ENCODE data around the gene RBM23. TPM values are rescaled to one million over a fixed set of nuclear protein-coding genes. Genes with fewer than 3 reads are reported as not detected.
"Not testable (repeated sequence)": the region's sequence is repeated elsewhere in the genome, so short reads cannot be mapped to it uniquely, and the experiment has no call there.

The RBM23 gene
- total RNA-seq, 1 donor from 2014 or later = 110 TPM

- Mint-ChIP-seq H3K4me1 (peaks cover 14% of the 10 kb centered on the region), H3K27me3 (ENCODE audit: low read depth) (peaks cover 3% of the 10 kb centered on the region), H3K27ac (ENCODE audit: unreplicated experiment) (no peak overlapping the region), H3K9me3 (no peaks in the 10 kb centered on the region), H3K36me3 (ENCODE audit: low read depth) (peaks cover 18% of the 10 kb centered on the region), H3K4me3 (no peak overlapping the region)
- TF ChIP-seq, protein P1, sequence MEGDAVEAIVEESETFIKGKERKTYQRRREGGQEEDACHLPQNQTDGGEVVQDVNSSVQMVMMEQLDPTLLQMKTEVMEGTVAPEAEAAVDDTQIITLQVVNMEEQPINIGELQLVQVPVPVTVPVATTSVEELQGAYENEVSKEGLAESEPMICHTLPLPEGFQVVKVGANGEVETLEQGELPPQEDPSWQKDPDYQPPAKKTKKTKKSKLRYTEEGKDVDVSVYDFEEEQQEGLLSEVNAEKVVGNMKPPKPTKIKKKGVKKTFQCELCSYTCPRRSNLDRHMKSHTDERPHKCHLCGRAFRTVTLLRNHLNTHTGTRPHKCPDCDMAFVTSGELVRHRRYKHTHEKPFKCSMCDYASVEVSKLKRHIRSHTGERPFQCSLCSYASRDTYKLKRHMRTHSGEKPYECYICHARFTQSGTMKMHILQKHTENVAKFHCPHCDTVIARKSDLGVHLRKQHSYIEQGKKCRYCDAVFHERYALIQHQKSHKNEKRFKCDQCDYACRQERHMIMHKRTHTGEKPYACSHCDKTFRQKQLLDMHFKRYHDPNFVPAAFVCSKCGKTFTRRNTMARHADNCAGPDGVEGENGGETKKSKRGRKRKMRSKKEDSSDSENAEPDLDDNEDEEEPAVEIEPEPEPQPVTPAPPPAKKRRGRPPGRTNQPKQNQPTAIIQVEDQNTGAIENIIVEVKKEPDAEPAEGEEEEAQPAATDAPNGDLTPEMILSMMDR (conservative IDR thresholded peaks at IDR 0.05) = no peak
- no peak for DNase-seq (ENCODE audit: low read depth, low spot score)
These were observed 4.8 kb upstream of the RBM23 start for GRCh38 chr14:22923746-22924145.

DNA sequence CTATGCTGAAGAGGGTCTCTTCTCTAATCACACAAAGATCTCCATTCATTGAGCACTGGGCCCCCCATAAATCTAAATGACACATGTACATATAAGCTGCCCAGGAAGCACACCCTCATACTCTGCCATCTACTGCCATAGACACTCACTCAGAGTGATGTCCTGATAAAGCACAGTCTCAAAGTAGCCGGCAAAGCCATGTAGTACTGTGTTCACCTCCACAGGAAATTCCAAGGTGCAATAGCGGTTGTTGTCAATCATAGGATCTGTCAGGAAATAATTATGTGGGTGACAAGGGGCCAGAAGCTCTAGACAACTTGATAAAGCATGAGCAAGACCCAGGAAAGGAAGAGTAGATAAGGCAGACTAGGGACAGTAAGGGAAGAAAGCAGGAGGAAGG, 3.3 kb upstream of the RBM23 start:
- TF ChIP-seq, protein P1 (conservative IDR thresholded peaks at IDR 0.05) = no peak
- Mint-ChIP-seq H3K36me3 (ENCODE audit: low read depth) (peaks cover 24% of the 10 kb centered on the region), H3K27ac (ENCODE audit: unreplicated experiment) (no peak overlapping the region), H3K27me3 (ENCODE audit: low read depth) (peaks cover 3% of the 10 kb centered on the region), H3K4me1 (peaks cover 25% of the 10 kb centered on the region), H3K9me3 (no peaks in the 10 kb centered on the region), H3K4me3 (no peak overlapping the region)
- no peak for DNase-seq (ENCODE audit: low read depth, low spot score)

GRCh38 chr14:22920697-22921096, 1.7 kb upstream of the RBM23 start:
- TF ChIP-seq, protein P1 (conservative IDR thresholded peaks at IDR 0.05) = no peak
- no peak for DNase-seq (ENCODE audit: low read depth, low spot score)
- Mint-ChIP-seq H3K4me3 (no peak overlapping the region), H3K9me3 (no peaks in the 10 kb centered on the region), H3K4me1 (peaks cover 29% of the 10 kb centered on the region), H3K27me3 (ENCODE audit: low read depth) (peaks cover 3% of the 10 kb centered on the region), H3K36me3 (ENCODE audit: low read depth) (peaks cover 24% of the 10 kb centered on the region), H3K27ac (ENCODE audit: unreplicated experiment) (no peak overlapping the region)

DNA sequence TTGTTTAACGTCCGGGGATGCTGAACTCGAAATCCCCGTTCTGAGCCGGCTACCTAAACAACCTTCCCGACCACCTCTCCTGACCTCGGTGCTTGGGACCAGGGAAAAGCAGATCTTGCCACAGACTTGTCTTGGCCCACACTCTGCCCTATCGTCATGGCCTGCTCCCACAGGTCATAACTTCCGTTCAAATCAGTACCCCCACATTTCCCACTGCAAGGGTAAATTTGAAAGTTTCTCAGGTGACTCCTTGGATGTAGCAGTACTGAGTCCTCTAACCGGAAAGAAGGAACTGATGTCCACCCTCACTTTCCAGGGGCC, 612 bp upstream of the RBM23 start:
- Mint-ChIP-seq H3K36me3 (ENCODE audit: low read depth) (peaks cover 22% of the 10 kb centered on the region), H3K9me3 (no peaks in the 10 kb centered on the region), H3K4me1 (peaks cover 29% of the 10 kb centered on the region), H3K27me3 (ENCODE audit: low read depth) (peaks cover 3% of the 10 kb centered on the region), H3K4me3 (peak overlapping the region; percentile 95), H3K27ac (ENCODE audit: unreplicated experiment) (no peak overlapping the region)
- TF ChIP-seq, protein P1 (conservative IDR thresholded peaks at IDR 0.05) = no peak
- DNase-seq (ENCODE audit: low read depth, low spot score) = no peak

DNA sequence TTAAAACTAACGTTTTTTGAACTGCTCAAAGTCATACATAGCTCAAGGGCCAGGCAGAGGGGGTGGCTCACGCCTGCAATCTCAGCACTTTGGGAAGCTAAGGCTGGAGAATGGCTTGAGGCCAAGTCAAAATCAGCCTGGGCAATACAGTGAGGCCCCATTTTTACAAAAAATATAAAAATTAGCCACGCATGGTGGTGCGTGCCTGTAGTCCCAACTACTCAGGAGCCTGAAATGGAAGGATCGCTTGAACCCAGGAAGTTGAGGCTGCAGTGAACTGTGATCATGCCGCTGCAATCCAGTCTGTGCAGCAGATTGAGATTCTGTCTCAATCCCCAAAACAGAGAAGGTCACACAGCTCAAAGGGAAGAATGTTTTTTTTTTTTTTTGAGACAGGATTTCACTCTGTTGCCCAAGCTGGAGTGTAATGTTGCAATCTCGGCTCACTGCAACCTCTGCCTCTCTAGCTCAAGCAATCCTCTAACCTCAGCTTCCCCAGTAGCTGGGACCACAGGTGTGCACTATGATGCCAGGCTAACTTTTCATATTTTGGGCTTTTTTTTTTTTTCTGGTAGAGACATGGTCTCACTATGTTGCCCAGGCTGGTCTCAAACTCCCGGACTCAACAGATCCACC, 2.9 kb downstream of the RBM23 start:
- DNase-seq (ENCODE audit: low read depth, low spot score) = no peak
- peak overlapping the region; percentile 95 for H3K4me3 Mint-ChIP-seq
- peaks cover 3% of the 10 kb centered on the region for H3K27me3 Mint-ChIP-seq (ENCODE audit: low read depth)
- TF ChIP-seq, protein P1 (conservative IDR thresholded peaks at IDR 0.05) = no peak
- peaks cover 15% of the 10 kb centered on the region for H3K36me3 Mint-ChIP-seq (ENCODE audit: low read depth)
- no peaks in the 10 kb centered on the region for H3K9me3 Mint-ChIP-seq
- peaks cover 34% of the 10 kb centered on the region for H3K4me1 Mint-ChIP-seq
- H3K27ac Mint-ChIP-seq (ENCODE audit: unreplicated experiment) = no peak overlapping the region

DNA sequence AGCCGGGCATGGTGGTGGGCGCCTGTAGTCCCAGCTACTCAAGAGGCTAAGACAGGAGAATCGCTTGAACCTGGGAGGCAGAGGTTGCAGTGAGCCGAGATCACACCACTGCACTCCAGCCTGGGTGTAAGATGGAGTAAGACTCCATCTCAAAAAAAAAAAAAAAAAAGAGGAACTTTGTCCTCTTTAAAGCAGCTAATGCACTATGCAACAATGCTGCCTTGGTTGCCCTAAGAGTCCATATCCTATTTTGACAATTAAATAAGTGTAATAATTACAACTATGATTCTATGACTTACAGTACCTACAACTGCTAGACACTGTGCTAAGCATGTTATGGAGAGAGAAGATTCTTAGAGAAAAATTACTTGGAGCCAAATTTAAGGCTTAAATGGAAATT, 4.1 kb downstream of the RBM23 start:
- H3K36me3 Mint-ChIP-seq (ENCODE audit: low read depth) = peaks cover 12% of the 10 kb centered on the region
- H3K27me3 Mint-ChIP-seq (ENCODE audit: low read depth); H3K27ac Mint-ChIP-seq (ENCODE audit: unreplicated experiment); H3K9me3 Mint-ChIP-seq; DNase-seq (ENCODE audit: low read depth, low spot score): not testable (repeated sequence)
- H3K4me1 Mint-ChIP-seq = peaks cover 31% of the 10 kb centered on the region
- H3K4me3 Mint-ChIP-seq = peak overlapping the region; percentile 57

All from neural crest cell (in vitro differentiated cells).